Activated T-helper 1 cell treated with anti-CD3 and anti-CD28 coated beads, Interleukin-2, amount 50 U/mL, for 16 hours (primary cell): Measurements from ENCODE around the gene DPP9.

Experiments
- DNase-seq, 2 donors: peaks; one replicate each; pipeline ENCODE4 v3.0.0-alpha.2; 2020; ENCODE audit warnings: low read depth in 1 of 2, low spot score in 1 of 2

Gene DPP9

GRCh38 chr19:4636151-4636717 lies 87.4 kb downstream of the DPP9 start:
- peak; percentile 60 to 68 for DNase-seq

GRCh38 chr19:4635754-4636116 lies 87.9 kb downstream of the DPP9 start:
- no peak for DNase-seq

- DNase-seq, result no peak
Measured at GRCh38 chr19:4633140-4633967, 90.3 kb downstream of the DPP9 start.
